NCI-H187 (cell line): ENCODE measurements around the gene RTL5.

ENCODE experiments used
- DNase-seq, 2 experiments: peaks; one replicate each; lab custom pipeline; 2025; lab: John Stamatoyannopoulos, UW

RTL5 gene

GRCh38 chrX:72078411-72078810 lies 53.3 kb downstream of the RTL5 start:
- no peak for DNase-seq
